GM12872 (cell line): ENCODE measurements around the gene IFT80.

Experiments
- TF ChIP-seq, protein P1 (sequence below): IDR thresholded peaks from 3 replicates; pipeline ENCODE4 v1.5.1; 2011; ENCODE audit warnings: low read depth, mild to moderate bottlenecking, low read length, moderate library complexity; ENCODE audit not compliant: insufficient read depth

The IFT80 gene

DNA sequence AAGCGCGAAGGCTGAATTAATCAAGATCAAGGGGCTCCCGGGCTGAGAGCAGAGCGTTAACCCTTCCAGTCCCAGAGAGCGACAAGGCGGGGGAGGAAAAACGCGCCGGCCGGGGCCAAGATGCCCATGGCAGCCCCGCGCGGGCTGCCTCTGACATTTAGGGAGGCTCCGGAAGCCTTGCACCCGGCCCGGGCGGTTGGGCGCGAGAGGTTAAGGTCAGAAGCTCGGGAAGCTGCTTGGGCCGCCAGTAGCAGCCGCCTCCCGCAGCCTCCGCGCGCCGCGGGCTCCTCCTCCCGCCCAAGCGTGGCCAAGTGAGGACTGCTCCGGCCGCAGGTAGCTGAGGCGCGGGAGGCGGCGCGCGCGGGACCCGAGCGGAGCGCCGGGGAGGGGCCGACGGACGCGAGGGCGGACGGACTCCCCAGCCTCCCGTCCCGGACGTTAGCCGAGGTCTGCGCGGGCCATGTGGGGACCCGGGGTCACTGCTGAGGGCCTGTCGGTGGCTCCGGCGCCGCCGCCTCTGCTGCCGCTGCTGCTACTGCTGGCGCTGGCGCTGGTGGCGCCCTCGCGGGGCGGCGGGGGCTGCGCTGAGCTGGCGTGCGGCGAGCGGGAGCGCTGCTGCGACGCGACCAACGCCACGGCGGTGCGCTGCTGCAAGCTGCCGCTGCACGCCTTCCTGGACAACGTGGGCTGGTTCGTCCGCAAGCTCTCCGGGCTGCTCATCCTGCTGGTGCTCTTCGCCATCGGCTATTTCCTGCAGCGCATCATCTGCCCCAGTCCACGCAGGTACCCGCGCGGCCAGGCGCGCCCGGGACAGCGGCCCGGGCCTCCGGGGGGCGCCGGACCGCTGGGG is 173.6 kb downstream of the IFT80 start, which contains the start of gene C3orf80:
TSS of gene C3orf80 (plus strand) at position 247 of the 850 bp plus-strand sequence. CDS start at position 461, 214 bp downstream.
- TF ChIP-seq, protein P1, sequence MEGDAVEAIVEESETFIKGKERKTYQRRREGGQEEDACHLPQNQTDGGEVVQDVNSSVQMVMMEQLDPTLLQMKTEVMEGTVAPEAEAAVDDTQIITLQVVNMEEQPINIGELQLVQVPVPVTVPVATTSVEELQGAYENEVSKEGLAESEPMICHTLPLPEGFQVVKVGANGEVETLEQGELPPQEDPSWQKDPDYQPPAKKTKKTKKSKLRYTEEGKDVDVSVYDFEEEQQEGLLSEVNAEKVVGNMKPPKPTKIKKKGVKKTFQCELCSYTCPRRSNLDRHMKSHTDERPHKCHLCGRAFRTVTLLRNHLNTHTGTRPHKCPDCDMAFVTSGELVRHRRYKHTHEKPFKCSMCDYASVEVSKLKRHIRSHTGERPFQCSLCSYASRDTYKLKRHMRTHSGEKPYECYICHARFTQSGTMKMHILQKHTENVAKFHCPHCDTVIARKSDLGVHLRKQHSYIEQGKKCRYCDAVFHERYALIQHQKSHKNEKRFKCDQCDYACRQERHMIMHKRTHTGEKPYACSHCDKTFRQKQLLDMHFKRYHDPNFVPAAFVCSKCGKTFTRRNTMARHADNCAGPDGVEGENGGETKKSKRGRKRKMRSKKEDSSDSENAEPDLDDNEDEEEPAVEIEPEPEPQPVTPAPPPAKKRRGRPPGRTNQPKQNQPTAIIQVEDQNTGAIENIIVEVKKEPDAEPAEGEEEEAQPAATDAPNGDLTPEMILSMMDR: peak; percentile 40; the same call in 1 of the 3 replicates

DNA sequence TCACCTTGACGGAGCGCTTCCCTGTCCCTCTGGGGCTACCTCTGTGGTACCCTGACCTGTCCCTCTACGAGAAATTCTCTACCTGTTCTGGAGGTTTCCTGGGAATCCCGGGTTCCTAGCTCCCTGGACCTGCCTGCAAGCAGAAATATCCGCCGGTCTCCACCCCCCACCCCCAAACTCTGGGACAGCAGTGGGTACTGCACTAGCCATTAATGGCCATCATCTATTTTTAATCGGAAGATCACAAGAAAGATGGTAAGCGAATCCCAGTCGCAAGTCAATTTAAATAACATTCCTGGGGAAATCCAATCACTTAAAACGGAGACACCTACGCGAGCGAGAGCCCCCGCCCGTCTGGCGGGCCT is 174.2 kb downstream of the IFT80 start:
- TF ChIP-seq, protein P1: no peak

DNA sequence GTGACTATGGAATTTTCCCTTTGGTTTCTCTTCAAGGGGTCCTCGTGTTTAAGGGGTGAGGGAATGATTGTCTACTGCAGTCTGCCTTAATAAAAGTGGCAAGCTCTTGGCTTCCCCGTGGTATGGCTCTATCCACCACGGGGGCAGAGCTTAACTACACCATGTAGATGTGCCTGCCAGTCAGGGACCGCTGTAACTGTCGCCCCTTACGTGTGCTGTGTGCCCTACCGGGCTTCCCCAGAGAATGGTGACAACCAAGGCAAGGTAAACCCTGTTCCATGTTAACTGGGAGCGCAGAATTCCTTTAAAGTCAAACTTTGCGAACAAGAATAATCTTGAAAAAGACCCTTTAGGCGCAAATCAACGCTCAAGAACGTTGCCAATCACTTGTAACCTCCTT is 174.8 kb downstream of the IFT80 start:
- TF ChIP-seq, protein P1: no peak

DNA sequence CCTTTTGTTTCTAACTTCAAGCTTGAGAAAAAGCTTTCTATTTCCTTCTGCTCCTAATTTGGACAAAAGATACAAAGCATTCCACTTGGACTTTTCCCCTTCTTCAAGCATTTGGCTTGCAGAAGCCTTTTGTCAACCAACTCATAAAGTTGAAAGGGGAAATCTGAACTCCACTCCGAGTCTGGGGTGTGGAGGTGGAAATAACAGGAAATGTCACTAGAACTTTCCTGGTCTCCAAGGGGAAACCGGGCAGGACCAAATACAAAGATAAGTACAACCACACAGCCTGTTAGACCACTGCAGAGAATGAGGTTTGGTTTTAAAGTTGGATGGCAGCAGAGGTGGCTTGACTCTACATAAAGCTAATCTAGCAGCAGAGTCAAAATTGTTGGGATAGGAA is 178.0 kb downstream of the IFT80 start:
- TF ChIP-seq, protein P1: no peak

DNA sequence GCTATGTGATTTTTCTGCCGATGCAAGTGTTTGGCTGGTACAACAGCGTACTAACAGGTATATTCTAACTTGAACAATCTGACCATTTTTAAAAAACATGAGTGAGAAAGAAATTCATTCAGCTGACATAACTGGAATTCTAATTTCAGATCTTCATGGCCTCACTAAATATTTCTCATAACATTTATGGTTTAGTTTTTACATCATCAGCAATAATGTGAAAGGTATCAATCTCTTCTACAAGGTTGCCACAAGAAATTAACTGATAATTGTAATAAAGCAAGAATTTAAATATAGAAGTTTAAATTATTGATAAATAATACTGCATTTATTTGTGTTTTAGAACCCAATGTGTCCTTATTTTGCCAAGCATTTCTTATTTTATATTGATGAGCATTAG is 179.0 kb downstream of the IFT80 start:
- TF ChIP-seq, protein P1: no peak

DNA sequence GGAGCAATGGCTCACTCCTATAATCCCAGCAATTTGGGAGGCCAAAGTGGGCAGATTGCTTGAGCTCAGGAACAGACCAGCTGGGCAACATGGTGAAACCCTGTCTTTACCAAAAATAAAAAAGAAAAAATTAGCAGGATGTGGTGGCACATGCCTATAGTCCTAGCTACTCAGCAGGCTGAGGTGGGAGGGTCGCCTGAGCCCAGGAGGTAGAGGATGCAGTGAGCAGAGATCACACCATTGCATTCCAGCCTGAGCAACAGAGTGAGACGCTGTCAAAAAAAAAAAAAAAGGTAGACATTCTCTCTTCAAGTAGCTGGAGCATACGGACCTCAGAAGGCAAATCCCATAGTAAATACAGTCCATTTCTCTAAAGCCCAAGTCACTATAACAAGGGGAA is 180.9 kb downstream of the IFT80 start:
- TF ChIP-seq, protein P1: no peak

DNA sequence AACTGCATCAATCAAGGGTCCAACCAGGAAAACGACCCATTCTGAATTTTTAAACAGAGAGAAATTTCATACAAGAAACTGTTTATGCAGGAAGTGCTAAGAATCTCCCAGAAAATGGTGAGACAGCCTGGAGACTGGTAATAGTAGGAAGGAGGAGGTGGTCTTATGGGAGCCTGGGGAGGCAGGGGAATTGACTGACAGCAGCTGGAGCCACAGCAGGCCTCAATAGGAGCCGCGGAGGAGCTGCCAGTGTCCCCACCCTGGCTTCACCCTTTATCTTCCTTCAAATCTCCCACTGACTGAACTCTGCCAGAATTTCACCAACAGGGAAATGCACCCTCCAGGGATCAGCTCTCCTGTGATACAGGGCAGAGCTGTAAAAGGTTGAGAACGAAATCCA is 181.3 kb downstream of the IFT80 start:
- TF ChIP-seq, protein P1: no peak
